ENCODE measurements around the gene ACOXL. TPM values are rescaled to one million over a fixed set of nuclear protein-coding genes. Genes with fewer than 3 reads are reported as not detected.

Gene ACOXL
- total RNA-seq, 2 experiments from 2014 or later: not detected

- Mint-ChIP-seq H3K27me3 (ENCODE audit: low read depth) (peaks cover 14% of the 10 kb centered on the region), H3K36me3 (ENCODE audit: low read depth) (no peaks in the 10 kb centered on the region), H3K4me1 (ENCODE audit: low read depth) (no peaks in the 10 kb centered on the region), H3K4me3 (no peak overlapping the region), H3K27ac (no peak overlapping the region), H3K9me3 (peaks cover 2% of the 10 kb centered on the region)
- intact Hi-C loops (cut with micrococcal nuclease): no loop called here
- DNase-seq: no peak
- CTCF ChIA-PET: no interaction called here
These were observed 154.6 kb downstream of the ACOXL start for GRCh38 chr2:110886826-110887573.

GRCh38 chr2:110888411-110888810 is 156.0 kb downstream of the ACOXL start:
- no peak overlapping the region for H3K27ac Mint-ChIP-seq
- peaks cover 14% of the 10 kb centered on the region for H3K27me3 Mint-ChIP-seq (ENCODE audit: low read depth)
- CTCF ChIA-PET: no interaction called here
- intact Hi-C loops (cut with micrococcal nuclease): no loop called here
- H3K4me1 Mint-ChIP-seq (ENCODE audit: low read depth): no peaks in the 10 kb centered on the region
- no peak for DNase-seq
- peaks cover 2% of the 10 kb centered on the region for H3K9me3 Mint-ChIP-seq
- no peak overlapping the region for H3K4me3 Mint-ChIP-seq
- no peaks in the 10 kb centered on the region for H3K36me3 Mint-ChIP-seq (ENCODE audit: low read depth)

DNA sequence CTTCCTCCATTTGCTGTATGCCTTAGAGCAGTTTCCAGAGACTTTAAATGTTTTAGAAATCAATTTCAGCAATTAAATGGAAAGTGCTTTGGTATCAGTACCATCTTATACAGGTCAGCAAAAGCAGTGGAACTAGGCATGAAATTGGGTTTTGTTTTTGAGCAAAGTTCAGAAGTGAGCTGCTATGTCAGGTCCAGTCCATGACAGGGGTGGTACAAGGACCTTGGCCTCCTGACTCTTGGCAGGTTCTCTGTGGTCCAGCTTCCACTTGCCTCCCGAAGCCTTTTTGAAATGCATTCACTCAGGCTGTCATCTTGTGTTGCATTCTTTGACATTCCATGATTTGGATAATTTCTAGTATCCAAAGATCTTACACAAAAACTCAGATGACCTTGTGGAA is 159.3 kb downstream of the ACOXL start:
- Mint-ChIP-seq H3K36me3 (ENCODE audit: low read depth) (no peaks in the 10 kb centered on the region), H3K9me3 (peaks cover 6% of the 10 kb centered on the region), H3K27me3 (ENCODE audit: low read depth) (peaks cover 19% of the 10 kb centered on the region), H3K27ac (no peak overlapping the region), H3K4me1 (ENCODE audit: low read depth) (no peaks in the 10 kb centered on the region), H3K4me3 (no peak overlapping the region)
- CTCF ChIA-PET: no interaction called here
- no peak for DNase-seq
- intact Hi-C loops (cut with micrococcal nuclease): no loop called here

- Mint-ChIP-seq H3K4me3 (no peak overlapping the region), H3K9me3 (peaks cover 4% of the 10 kb centered on the region), H3K36me3 (ENCODE audit: low read depth) (no peaks in the 10 kb centered on the region), H3K27ac (no peak overlapping the region), H3K4me1 (ENCODE audit: low read depth) (no peaks in the 10 kb centered on the region), H3K27me3 (ENCODE audit: low read depth) (peaks cover 10% of the 10 kb centered on the region)
- intact Hi-C loops (cut with micrococcal nuclease): no loop called here
- CTCF ChIA-PET: no interaction called here
- DNase-seq: no peak
These were observed 163.9 kb downstream of the ACOXL start for GRCh38 chr2:110896226-110896625.

- peaks cover 10% of the 10 kb centered on the region for H3K27me3 Mint-ChIP-seq (ENCODE audit: low read depth)
These were observed 165.6 kb downstream of the ACOXL start for GRCh38 chr2:110897966-110898365.

GRCh38 chr2:110900191-110900590 is 167.8 kb downstream of the ACOXL start:
- H3K9me3 Mint-ChIP-seq: peaks cover 4% of the 10 kb centered on the region
- H3K27me3 Mint-ChIP-seq (ENCODE audit: low read depth): peaks cover 8% of the 10 kb centered on the region
- intact Hi-C loops (cut with micrococcal nuclease): no loop called here
- no peak overlapping the region for H3K27ac Mint-ChIP-seq
- no peak overlapping the region for H3K4me3 Mint-ChIP-seq
- H3K4me1 Mint-ChIP-seq (ENCODE audit: low read depth): no peaks in the 10 kb centered on the region
- DNase-seq: no peak
- CTCF ChIA-PET: no interaction called here
- no peaks in the 10 kb centered on the region for H3K36me3 Mint-ChIP-seq (ENCODE audit: low read depth)

More at GRCh38 chr2:110897966-110898365, 165.6 kb downstream of the ACOXL start:
- peaks cover 4% of the 10 kb centered on the region for H3K9me3 Mint-ChIP-seq
- no peaks in the 10 kb centered on the region for H3K36me3 Mint-ChIP-seq (ENCODE audit: low read depth)
- no peak overlapping the region for H3K27ac Mint-ChIP-seq
- CTCF ChIA-PET: no interaction called here
- intact Hi-C loops (cut with micrococcal nuclease): no loop called here
- no peaks in the 10 kb centered on the region for H3K4me1 Mint-ChIP-seq (ENCODE audit: low read depth)
- no peak for DNase-seq
- H3K4me3 Mint-ChIP-seq: no peak overlapping the region

DNA sequence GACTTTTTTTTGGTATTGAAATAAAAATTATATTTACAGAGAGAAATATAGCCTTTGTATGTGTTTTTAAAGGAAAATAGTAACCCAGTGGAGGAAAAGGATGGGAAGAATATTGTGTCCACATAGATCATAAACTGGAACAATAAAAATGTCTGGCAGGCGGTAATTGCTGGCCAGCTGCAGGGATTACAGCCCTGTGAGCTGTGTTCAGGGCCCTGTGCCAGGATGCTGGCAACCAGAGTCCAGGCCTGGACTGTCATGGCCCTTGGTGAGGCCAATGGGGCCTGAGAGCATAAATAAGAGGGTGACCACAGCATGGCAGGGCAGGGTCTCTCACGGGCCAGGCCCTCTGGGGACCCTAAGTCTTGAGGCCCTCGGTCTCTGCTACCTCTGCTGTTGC is 171.2 kb downstream of the ACOXL start:
- Mint-ChIP-seq H3K4me1 (ENCODE audit: low read depth) (no peaks in the 10 kb centered on the region), H3K9me3 (no peaks in the 10 kb centered on the region), H3K4me3 (no peak overlapping the region), H3K27ac (no peak overlapping the region), H3K27me3 (ENCODE audit: low read depth) (peaks cover 12% of the 10 kb centered on the region), H3K36me3 (ENCODE audit: low read depth) (no peaks in the 10 kb centered on the region)
- CTCF ChIA-PET: no interaction called here
- no peak for DNase-seq
- intact Hi-C loops (cut with micrococcal nuclease): no loop called here

- Mint-ChIP-seq H3K27ac (no peak overlapping the region), H3K4me1 (ENCODE audit: low read depth) (no peaks in the 10 kb centered on the region), H3K9me3 (no peaks in the 10 kb centered on the region), H3K36me3 (ENCODE audit: low read depth) (no peaks in the 10 kb centered on the region), H3K27me3 (ENCODE audit: low read depth) (peaks cover 13% of the 10 kb centered on the region), H3K4me3 (no peak overlapping the region)
- no peak for DNase-seq
- CTCF ChIA-PET: no interaction called here
- intact Hi-C loops (cut with micrococcal nuclease): no loop called here
These were observed 171.9 kb downstream of the ACOXL start for GRCh38 chr2:110904116-110904778.

DNA sequence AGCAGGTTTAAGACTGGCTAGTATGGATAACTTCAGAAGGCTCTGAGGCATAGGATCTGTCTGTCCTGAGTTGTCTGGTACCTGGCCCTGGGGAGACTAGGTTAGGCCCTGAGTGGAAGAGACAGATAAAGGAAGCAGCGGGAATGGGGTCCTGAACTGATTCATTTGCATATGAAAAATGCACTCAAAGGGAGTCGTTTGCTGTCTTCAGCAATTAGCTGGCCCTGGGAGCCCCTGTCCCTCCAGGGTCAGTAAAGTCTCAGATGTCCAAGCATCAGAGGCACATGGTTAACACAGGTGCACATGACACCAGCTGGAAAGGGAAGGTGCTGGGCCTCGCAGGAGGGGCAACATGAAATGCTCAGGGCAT is 172.4 kb downstream of the ACOXL start:
- CTCF ChIA-PET: no interaction called here
- peaks cover 15% of the 10 kb centered on the region for H3K27me3 Mint-ChIP-seq (ENCODE audit: low read depth)

GRCh38 chr2:110905217-110905616 is 172.8 kb downstream of the ACOXL start:
- no peak for DNase-seq
- no peak overlapping the region for H3K27ac Mint-ChIP-seq
- peaks cover 15% of the 10 kb centered on the region for H3K27me3 Mint-ChIP-seq (ENCODE audit: low read depth)
- CTCF ChIA-PET: no interaction called here
- H3K4me1 Mint-ChIP-seq (ENCODE audit: low read depth): no peaks in the 10 kb centered on the region
- no peak overlapping the region for H3K4me3 Mint-ChIP-seq
- intact Hi-C loops (cut with micrococcal nuclease): no loop called here
- H3K9me3 Mint-ChIP-seq: no peaks in the 10 kb centered on the region
- no peaks in the 10 kb centered on the region for H3K36me3 Mint-ChIP-seq (ENCODE audit: low read depth)

More for the DNA sequence above, 172.4 kb downstream of the ACOXL start:
- no peak overlapping the region for H3K27ac Mint-ChIP-seq
- H3K36me3 Mint-ChIP-seq (ENCODE audit: low read depth): no peaks in the 10 kb centered on the region
- intact Hi-C loops (cut with micrococcal nuclease): no loop called here
- H3K4me1 Mint-ChIP-seq (ENCODE audit: low read depth): no peaks in the 10 kb centered on the region
- H3K9me3 Mint-ChIP-seq: no peaks in the 10 kb centered on the region
- DNase-seq: no peak
- no peak overlapping the region for H3K4me3 Mint-ChIP-seq

GRCh38 chr2:110906613-110907298 is 174.4 kb downstream of the ACOXL start:
- Mint-ChIP-seq H3K9me3 (peaks cover 7% of the 10 kb centered on the region), H3K27me3 (ENCODE audit: low read depth) (peaks cover 21% of the 10 kb centered on the region), H3K4me3 (no peak overlapping the region), H3K36me3 (ENCODE audit: low read depth) (no peaks in the 10 kb centered on the region), H3K4me1 (ENCODE audit: low read depth) (no peaks in the 10 kb centered on the region), H3K27ac (no peak overlapping the region)
- CTCF ChIA-PET: no interaction called here
- DNase-seq: no peak
- intact Hi-C loops (cut with micrococcal nuclease): no loop called here

- intact Hi-C loops (cut with micrococcal nuclease): no loop called here
- Mint-ChIP-seq H3K27me3 (ENCODE audit: low read depth) (peaks cover 31% of the 10 kb centered on the region), H3K4me1 (ENCODE audit: low read depth) (no peaks in the 10 kb centered on the region), H3K27ac (no peak overlapping the region), H3K9me3 (peaks cover 11% of the 10 kb centered on the region), H3K36me3 (ENCODE audit: low read depth) (no peaks in the 10 kb centered on the region), H3K4me3 (no peak overlapping the region)
- DNase-seq: no peak
- CTCF ChIA-PET: no interaction called here
These were observed 177.1 kb downstream of the ACOXL start for GRCh38 chr2:110909501-110909900.

DNA sequence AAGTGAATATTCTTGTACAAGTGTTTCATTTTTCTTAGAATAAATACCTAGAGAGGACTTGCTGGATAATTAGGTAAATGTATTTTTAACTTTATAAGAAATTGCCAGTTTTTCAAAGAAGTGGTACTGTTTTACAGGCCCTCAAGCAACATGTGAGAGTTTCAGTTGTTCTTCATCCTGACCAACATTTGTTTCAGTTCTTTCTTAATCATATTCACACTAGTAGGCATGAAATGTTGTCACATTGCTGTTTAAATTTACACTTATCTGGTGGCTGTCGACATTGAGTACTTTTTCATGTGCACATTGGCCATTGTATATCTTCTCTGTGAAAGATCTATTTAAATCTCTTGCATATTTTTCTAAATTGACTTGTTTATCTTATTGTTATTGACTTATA is 178.1 kb downstream of the ACOXL start:
- Mint-ChIP-seq H3K4me3 (no peak overlapping the region), H3K27me3 (ENCODE audit: low read depth) (peaks cover 26% of the 10 kb centered on the region), H3K4me1 (ENCODE audit: low read depth) (no peaks in the 10 kb centered on the region), H3K36me3 (ENCODE audit: low read depth) (no peaks in the 10 kb centered on the region), H3K27ac (no peak overlapping the region), H3K9me3 (peaks cover 11% of the 10 kb centered on the region)
- CTCF ChIA-PET: no interaction called here
- DNase-seq: no peak
- intact Hi-C loops (cut with micrococcal nuclease): no loop called here
